Uterus (tissue), 2 donors: ENCODE results near the gene USF2.

ENCODE experiments used
- CTCF ChIP-seq, 4 experiments: fragments of 200-600 bp in 2 of 4; fragments of 450-650 bp in 2 of 4; sonication (generic) in 2 of 4; IDR thresholded peaks; one replicate each; pipeline ENCODE4 v1.5.1; 2016 to 2019; ENCODE audit warnings: antibody characterized with exemption in 4 of 4, mild to moderate bottlenecking in 2 of 4, moderate library complexity in 1 of 4
- POLR2A ChIP-seq, 2 donors: fragments of 450-650 bp; IDR thresholded peaks; one replicate each; pipeline ENCODE4 v1.6.1; 2016; ENCODE audit warnings: antibody characterized with exemption in 2 of 2, mild to moderate bottlenecking in 1 of 2, moderate library complexity in 1 of 2

DNA sequence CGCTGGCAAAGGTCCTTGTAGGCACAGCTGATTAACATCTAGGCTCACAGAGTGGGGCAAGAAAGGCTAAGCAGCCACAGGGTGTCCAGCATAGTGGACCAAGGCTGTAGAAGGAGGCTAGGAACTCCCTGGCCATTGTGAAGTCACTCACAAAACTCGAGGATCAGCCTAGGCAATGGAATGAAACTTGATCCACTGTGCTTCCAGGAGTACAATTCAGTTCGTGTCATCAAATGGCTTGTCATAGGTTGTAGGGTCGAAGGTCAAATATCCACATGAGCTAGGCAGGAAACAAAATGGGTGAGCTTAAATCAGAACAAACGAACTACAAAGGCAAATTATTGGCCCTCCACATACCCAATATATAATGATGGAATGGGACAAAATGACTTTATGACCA, 35.9 kb upstream of the USF2 start:
- no peak for TF ChIP-seq CTCF (IDR thresholded peaks at IDR 0.05)
- TF ChIP-seq POLR2A (IDR thresholded peaks at IDR 0.05): no peak
